CD4-positive, alpha-beta T cell (primary cell): Measurements from ENCODE around the gene TBX15. TPM values are rescaled to one million over a fixed set of nuclear protein-coding genes. Genes with fewer than 3 reads are reported as not detected.

Source experiments
- ATAC-seq: fragments of 200-7000 bp; cut with Tn5 transposase; one replicate; pipeline ENCODE4 v1.10.0; 2022; ENCODE audit warnings: mild to moderate bottlenecking; ENCODE audit not compliant: poor library complexity
- CTCF ChIA-PET: fragments of 350-600 bp; sonication (Branson Sonifier 250); formaldehyde crosslinking; loops from one replicate; lab custom pipeline; 2021; ENCODE audit warnings: antibody characterized with exemption, inconsistent platforms; lab: Charles Lee
- POLR2A ChIA-PET: fragments of 350-600 bp; sonication (Branson Sonifier 250); formaldehyde crosslinking; loops from one replicate; lab custom pipeline; 2021; ENCODE audit warnings: antibody characterized with exemption, inconsistent platforms; lab: Charles Lee
- DNase-seq, 14 experiments: peaks; one replicate each; pipeline ENCODE4 v3.0.0-alpha.2; 2013 to 2020; ENCODE audit warnings: mixed read lengths in 2 of 14
- H3K27ac ChIP-seq, 2 donors: one replicate each; pipeline versions ENCODE4 v1.5.1 to v1.7.0; 2013; ENCODE audit warnings: low read length in 2 of 2, low read depth in 1 of 2, mild to moderate bottlenecking in 1 of 2
- H3K27me3 ChIP-seq, 2 experiments: 1 replicate in 1 of 2; 2 replicates in 1 of 2; pipeline versions ENCODE4 v1.6.1 to v1.7.0; 2013; ENCODE audit warnings: low read length in 2 of 2, control low read depth in 1 of 2, mild to moderate bottlenecking in 1 of 2, moderate library complexity in 1 of 2; ENCODE audit not compliant: insufficient read depth in 2 of 2, control insufficient read depth in 1 of 2
- H3K36me3 ChIP-seq: one replicate; pipeline ENCODE4 v1.6.1; 2013; ENCODE audit warnings: low read length, control low read depth; ENCODE audit not compliant: insufficient read depth
- H3K4me1 ChIP-seq: one replicate; pipeline ENCODE4 v1.6.1; 2013; ENCODE audit warnings: low read length, control low read depth; ENCODE audit not compliant: insufficient read depth
- H3K4me3 ChIP-seq: one replicate; pipeline ENCODE4 v1.5.1; 2013; ENCODE audit warnings: mild to moderate bottlenecking, low read length, moderate library complexity
- H3K9me3 ChIP-seq, 2 experiments: 1 replicate in 1 of 2; 2 replicates in 1 of 2; pipeline versions ENCODE4 v1.6.1 to v1.7.0; 2013; ENCODE audit warnings: low read length in 2 of 2, mild to moderate bottlenecking in 2 of 2, control low read depth in 1 of 2, moderate library complexity in 1 of 2; ENCODE audit not compliant: control insufficient read depth in 1 of 2, insufficient read depth in 1 of 2
- H3K27ac Mint-ChIP-seq: one replicate; pipeline ENCODE4 v1.8.0; 2020; ENCODE audit warnings: mixed read lengths
- H3K27me3 Mint-ChIP-seq: one replicate; pipeline ENCODE4 v1.8.0; 2021; ENCODE audit warnings: mixed read lengths
- H3K36me3 Mint-ChIP-seq: one replicate; pipeline ENCODE4 v1.8.0; 2021; ENCODE audit warnings: low read depth, mixed read lengths
- H3K4me1 Mint-ChIP-seq: one replicate; pipeline ENCODE4 v1.8.0; 2021; ENCODE audit warnings: low read depth, mixed read lengths
- H3K4me3 Mint-ChIP-seq: one replicate; pipeline ENCODE4 v1.8.0; 2020; ENCODE audit warnings: mild to moderate bottlenecking, mixed read lengths
- H3K9me3 Mint-ChIP-seq: one replicate; pipeline ENCODE4 v1.8.0; 2020; ENCODE audit warnings: mixed read lengths
- intact Hi-C, 2 experiments: fragments of 100-400 bp; cut with DNase I in 1 of 2; cut with micrococcal nuclease in 1 of 2; formaldehyde crosslinking; loops; one replicate each; pipeline versions ENCODE4 v1.15.1 to v1.9.0; 2023 to 2025; cut with DNase I, micrococcal nuclease
- total RNA-seq, 174 experiments: library from RNA in 2 of 174; stranded (reverse) in 2 of 174; gene quantifications; one replicate each; pipeline ENCODE4 v1.2.3 and lab custom pipeline; 2021 to 2026
- TF ChIP-seq, protein P1 (sequence below): fragments of 200-600 bp; IDR thresholded peaks from one replicate; pipeline ENCODE4 v1.8.0; 2022; ENCODE audit warnings: antibody characterized with exemption, mild to moderate bottlenecking

Gene TBX15
- total RNA-seq, 2 experiments from 2014 or later = not detected

DNA sequence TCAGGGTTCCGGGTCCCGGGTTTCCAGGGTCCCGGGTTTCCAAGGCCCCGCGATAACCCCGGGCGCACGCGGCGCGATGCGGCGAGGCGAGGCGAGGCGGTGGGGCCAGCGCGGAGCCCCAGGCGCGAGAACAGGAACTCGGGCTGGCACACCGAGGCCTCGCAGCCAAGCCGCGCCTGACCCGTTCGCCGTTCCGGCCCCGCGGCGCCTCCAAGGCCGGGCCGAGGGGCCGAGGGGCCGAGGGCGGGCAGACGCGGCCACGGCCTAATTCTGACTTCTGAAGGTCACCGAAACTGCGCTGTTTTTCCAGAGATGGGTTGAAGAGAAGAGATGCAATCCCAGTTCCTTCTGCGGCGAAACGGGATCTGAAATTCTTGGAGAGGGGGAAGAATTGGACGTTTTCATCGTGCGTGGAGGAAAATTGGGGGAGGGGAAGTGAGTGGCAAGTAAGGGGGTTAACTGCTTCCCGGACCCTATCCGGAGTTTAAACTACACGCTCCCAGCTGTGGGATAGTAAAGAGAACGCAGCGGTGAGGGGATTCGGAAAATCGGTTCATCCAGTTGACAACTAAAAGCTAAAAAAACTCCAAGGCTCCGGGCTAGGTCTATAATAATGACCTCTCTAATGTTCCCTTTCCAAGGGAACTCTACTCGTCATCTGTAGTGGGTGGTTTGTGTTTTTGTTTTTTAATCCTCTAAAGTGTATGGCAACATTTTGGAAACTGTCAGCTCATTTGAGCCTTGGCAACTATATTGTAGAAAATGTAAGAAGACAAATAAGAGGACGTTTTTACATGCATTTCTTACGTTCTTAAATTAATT is 8.2 kb downstream of the TBX15 start:
- ChIA-PET POLR2A (no interaction called here), CTCF (no interaction called here)
- no peak for ATAC-seq
- no peaks in the 10 kb centered on the region for H3K36me3 ChIP-seq
- peaks cover 2% of the 10 kb centered on the region for H3K9me3 Mint-ChIP-seq
- H3K27ac Mint-ChIP-seq = no peak overlapping the region
- intact Hi-C loops = no loop called here
- H3K27ac ChIP-seq = no peak overlapping the region
- peaks cover 5 to 32% of the 10 kb centered on the region in 2 experiments for H3K9me3 ChIP-seq
- no peak overlapping the region for H3K4me3 Mint-ChIP-seq
- peaks cover 7% of the 10 kb centered on the region for H3K4me1 ChIP-seq
- H3K27me3 Mint-ChIP-seq = peaks cover 93% of the 10 kb centered on the region
- no peak overlapping the region for H3K4me3 ChIP-seq
- TF ChIP-seq, protein P1, sequence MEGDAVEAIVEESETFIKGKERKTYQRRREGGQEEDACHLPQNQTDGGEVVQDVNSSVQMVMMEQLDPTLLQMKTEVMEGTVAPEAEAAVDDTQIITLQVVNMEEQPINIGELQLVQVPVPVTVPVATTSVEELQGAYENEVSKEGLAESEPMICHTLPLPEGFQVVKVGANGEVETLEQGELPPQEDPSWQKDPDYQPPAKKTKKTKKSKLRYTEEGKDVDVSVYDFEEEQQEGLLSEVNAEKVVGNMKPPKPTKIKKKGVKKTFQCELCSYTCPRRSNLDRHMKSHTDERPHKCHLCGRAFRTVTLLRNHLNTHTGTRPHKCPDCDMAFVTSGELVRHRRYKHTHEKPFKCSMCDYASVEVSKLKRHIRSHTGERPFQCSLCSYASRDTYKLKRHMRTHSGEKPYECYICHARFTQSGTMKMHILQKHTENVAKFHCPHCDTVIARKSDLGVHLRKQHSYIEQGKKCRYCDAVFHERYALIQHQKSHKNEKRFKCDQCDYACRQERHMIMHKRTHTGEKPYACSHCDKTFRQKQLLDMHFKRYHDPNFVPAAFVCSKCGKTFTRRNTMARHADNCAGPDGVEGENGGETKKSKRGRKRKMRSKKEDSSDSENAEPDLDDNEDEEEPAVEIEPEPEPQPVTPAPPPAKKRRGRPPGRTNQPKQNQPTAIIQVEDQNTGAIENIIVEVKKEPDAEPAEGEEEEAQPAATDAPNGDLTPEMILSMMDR = no peak
- H3K4me1 Mint-ChIP-seq = peaks cover 5% of the 10 kb centered on the region
- no peaks in the 10 kb centered on the region for H3K36me3 Mint-ChIP-seq
- H3K27me3 ChIP-seq = peaks cover 60 to 91% of the 10 kb centered on the region in 2 experiments
- no peak for DNase-seq

DNA sequence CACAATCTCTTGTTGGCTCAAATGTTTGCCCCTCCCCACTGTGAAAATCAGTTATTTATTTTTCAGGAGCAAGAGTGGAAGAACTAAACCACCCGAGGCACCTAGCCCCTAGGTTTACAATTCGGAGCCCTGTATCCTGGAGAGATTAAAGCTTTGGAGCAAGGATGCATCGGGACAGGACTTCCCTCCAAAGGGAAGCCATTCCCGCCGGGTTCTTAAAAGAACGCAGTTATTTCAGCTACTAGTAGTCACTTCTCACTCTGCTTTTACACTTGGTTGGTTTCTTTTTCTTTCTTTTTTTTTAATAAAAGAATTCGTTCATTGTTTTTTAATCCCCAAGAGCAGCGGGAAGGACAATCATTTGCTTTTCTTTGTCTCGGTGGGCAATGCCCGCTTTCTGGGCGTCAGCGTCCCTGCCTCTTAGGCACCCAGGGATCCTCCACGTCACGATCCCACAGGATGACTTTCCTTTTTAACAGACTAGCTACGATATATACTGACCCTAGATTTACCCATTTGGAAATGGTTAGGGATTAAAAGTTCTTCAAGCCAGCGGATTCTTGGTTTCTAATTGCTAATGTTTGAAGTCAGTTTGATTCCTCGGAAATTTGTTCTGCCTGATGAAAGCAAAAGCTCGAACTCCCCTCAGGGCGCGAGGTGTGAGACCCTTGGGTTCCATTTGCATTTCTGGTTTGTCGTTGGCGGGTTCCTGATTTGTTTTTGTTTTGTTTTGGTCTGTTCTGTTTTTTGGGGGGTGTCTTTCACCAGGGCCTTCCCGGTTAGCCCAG is 9.0 kb downstream of the TBX15 start:
- POLR2A ChIA-PET = no interaction called here
- H3K36me3 Mint-ChIP-seq = no peaks in the 10 kb centered on the region
- no peak for DNase-seq
- no peak for ATAC-seq
- Histone ChIP-seq H3K36me3 (no peaks in the 10 kb centered on the region), H3K4me3 (no peak overlapping the region), H3K27me3 (peaks cover 51 to 84% of the 10 kb centered on the region in 2 experiments), H3K9me3 (peaks cover 5 to 24% of the 10 kb centered on the region in 2 experiments), H3K27ac (no peak overlapping the region), H3K4me1 (peaks cover under 1% of the 10 kb centered on the region)
- CTCF ChIA-PET = no interaction called here
- H3K4me3 Mint-ChIP-seq = no peak overlapping the region
- H3K9me3 Mint-ChIP-seq = peaks cover 2% of the 10 kb centered on the region
- H3K27me3 Mint-ChIP-seq = peaks cover 89% of the 10 kb centered on the region
- H3K27ac Mint-ChIP-seq = no peak overlapping the region
- H3K4me1 Mint-ChIP-seq = no peaks in the 10 kb centered on the region
- TF ChIP-seq, protein P1 = no peak
- intact Hi-C loops = no loop called here

DNA sequence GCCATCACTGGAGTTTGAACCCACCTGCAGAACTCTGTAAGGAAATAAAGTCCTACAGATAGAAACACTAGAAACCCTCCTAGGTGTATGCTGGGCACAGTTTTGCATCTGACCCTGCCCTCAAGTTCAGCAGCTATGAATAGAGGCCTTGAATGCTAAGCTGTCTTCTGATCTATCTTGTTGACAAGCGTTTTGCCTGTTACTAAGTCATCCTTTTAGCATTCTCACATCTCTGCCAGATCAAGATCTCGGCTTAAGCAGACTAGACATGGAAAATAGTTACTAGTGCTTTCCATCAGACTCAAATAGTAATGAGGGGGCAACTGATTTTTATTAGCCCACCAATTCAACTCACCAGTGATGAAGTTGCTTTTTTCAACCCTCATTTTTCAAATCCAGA is 10.5 kb downstream of the TBX15 start:
- peaks cover 37 to 72% of the 10 kb centered on the region in 2 experiments for H3K27me3 ChIP-seq
- Mint-ChIP-seq H3K4me3 (no peak overlapping the region), H3K9me3 (peaks cover 2% of the 10 kb centered on the region), H3K36me3 (no peaks in the 10 kb centered on the region), H3K4me1 (no peaks in the 10 kb centered on the region), H3K27me3 (peaks cover 86% of the 10 kb centered on the region), H3K27ac (no peak overlapping the region)
- H3K4me1 ChIP-seq = no peaks in the 10 kb centered on the region
- peaks cover 5 to 9% of the 10 kb centered on the region in 2 experiments for H3K9me3 ChIP-seq
- no peak overlapping the region for H3K27ac ChIP-seq
- POLR2A ChIA-PET = no interaction called here
- DNase-seq = no peak
- H3K4me3 ChIP-seq = no peak overlapping the region
- ATAC-seq = no peak
- no peaks in the 10 kb centered on the region for H3K36me3 ChIP-seq
- intact Hi-C loops = no loop called here
- CTCF ChIA-PET = no interaction called here
- TF ChIP-seq, protein P1 = no peak
